Activated CD4-positive, alpha-beta T cell treated with anti-CD3 and anti-CD28 coated beads for 36 hours (primary cell): ENCODE data around the gene SULF2. TPM values are rescaled to one million over a fixed set of nuclear protein-coding genes. Genes with fewer than 3 reads are reported as not detected.
A peak's percentile ranks its signal among the peaks of the same experiment; 100 is the strongest.

Source experiments
- ATAC-seq: fragments of 200-7000 bp; cut with Tn5 transposase; one replicate; pipeline ENCODE4 v1.10.0; 2021; ENCODE audit warnings: mild to moderate bottlenecking, moderate library complexity
- CTCF ChIA-PET: fragments of 350-600 bp; sonication (Branson Sonifier 250); formaldehyde crosslinking; loops from one replicate; lab custom pipeline; 2021; ENCODE audit warnings: antibody characterized with exemption; lab: Charles Lee
- POLR2A ChIA-PET: fragments of 350-600 bp; sonication (Branson Sonifier 250); formaldehyde crosslinking; loops from one replicate; lab custom pipeline; 2021; ENCODE audit warnings: antibody characterized with exemption, inconsistent platforms; lab: Charles Lee
- DNase-seq: peaks from one replicate; pipeline ENCODE4 v3.0.0-alpha.2; 2020
- H3K27ac Mint-ChIP-seq: one replicate; pipeline ENCODE4 v1.8.0; 2021; ENCODE audit warnings: mixed read lengths
- H3K27me3 Mint-ChIP-seq: one replicate; pipeline ENCODE4 v1.8.0; 2021; ENCODE audit warnings: mixed read lengths
- H3K36me3 Mint-ChIP-seq: one replicate; pipeline ENCODE4 v1.8.0; 2021; ENCODE audit warnings: low read depth, mixed read lengths
- H3K4me1 Mint-ChIP-seq: one replicate; pipeline ENCODE4 v1.8.0; 2021; ENCODE audit warnings: mixed read lengths
- H3K4me3 Mint-ChIP-seq: one replicate; pipeline ENCODE4 v1.8.0; 2021; ENCODE audit warnings: mild to moderate bottlenecking, moderate library complexity, mixed read lengths
- H3K9me3 Mint-ChIP-seq: one replicate; pipeline ENCODE4 v1.8.0; 2021; ENCODE audit warnings: low read depth, mixed read lengths
- intact Hi-C, 2 experiments: fragments of 100-400 bp; cut with DNase I in 1 of 2; cut with micrococcal nuclease in 1 of 2; formaldehyde crosslinking; loops; one replicate each; pipeline versions ENCODE4 v1.14.2 to v1.15.1; 2022 to 2024; cut with DNase I, micrococcal nuclease
- total RNA-seq, 2 experiments: library from RNA; stranded (reverse); gene quantifications; one replicate each; pipeline ENCODE4 v1.2.3, GENCODE V29; 2021

Gene SULF2
- total RNA-seq, 2 experiments from 2014 or later = 0.09 TPM; not detected in 1

GRCh38 chr20:47663354-47664067 is 121.8 kb downstream of the SULF2 start:
- intact Hi-C loops = loop anchor here (1.0 to 5.0 kb wide), 2 partner anchors 957 to 959 kb away; no protein-coding TSS in a partner anchor
- Mint-ChIP-seq H3K27ac (no peak overlapping the region), H3K4me3 (no peak overlapping the region), H3K4me1 (peaks cover 6% of the 10 kb centered on the region), H3K36me3 (peaks cover 6% of the 10 kb centered on the region), H3K9me3 (no peaks in the 10 kb centered on the region), H3K27me3 (no peaks in the 10 kb centered on the region)
- ChIA-PET POLR2A (no interaction called here), CTCF (interaction anchor here (0.7 to 1.6 kb wide), 14 partner anchors 11 to 958 kb away, joined by 3 to 8 read pairs (median 3); no protein-coding TSS in a partner anchor)
- peak; percentile 84 for DNase-seq
- ATAC-seq = peak; percentile 85

GRCh38 chr20:47662483-47663353 is 122.6 kb downstream of the SULF2 start:
- ATAC-seq = no peak
- no peak overlapping the region for H3K27ac Mint-ChIP-seq

GRCh38 chr20:47661714-47662113 is 123.6 kb downstream of the SULF2 start:
- ChIA-PET POLR2A (interaction anchor here (1.2 kb wide), 1 partner anchor 11 kb away, joined by 4 read pairs; no protein-coding TSS in a partner anchor), CTCF (interaction anchor here (0.7 to 1.6 kb wide), 4 partner anchors 8 to 456 kb away, joined by 3 to 4 read pairs (median 3); no protein-coding TSS in a partner anchor)
- H3K4me1 Mint-ChIP-seq = peaks cover 6% of the 10 kb centered on the region
- no peak overlapping the region for H3K4me3 Mint-ChIP-seq
- intact Hi-C loops = loop anchor here in 1 of 2 experiments (5.0 kb wide), 1 partner anchor 961 kb away; no protein-coding TSS in a partner anchor
- no peaks in the 10 kb centered on the region for H3K9me3 Mint-ChIP-seq
- no peaks in the 10 kb centered on the region for H3K27me3 Mint-ChIP-seq
- ATAC-seq = no peak
- no peak overlapping the region for H3K27ac Mint-ChIP-seq
- DNase-seq = no peak
- H3K36me3 Mint-ChIP-seq = peaks cover 15% of the 10 kb centered on the region

More at GRCh38 chr20:47662483-47663353, 122.6 kb downstream of the SULF2 start:
- Mint-ChIP-seq H3K4me1 (peaks cover 6% of the 10 kb centered on the region), H3K36me3 (peaks cover 10% of the 10 kb centered on the region), H3K4me3 (no peak overlapping the region), H3K9me3 (no peaks in the 10 kb centered on the region), H3K27me3 (no peaks in the 10 kb centered on the region)
- intact Hi-C loops = loop anchor here (1.0 to 5.0 kb wide), 2 partner anchors 958 to 960 kb away; no protein-coding TSS in a partner anchor
- no peak for DNase-seq
- POLR2A ChIA-PET = no interaction called here
- CTCF ChIA-PET = interaction anchor here (0.7 to 1.6 kb wide), 7 partner anchors 9 to 390 kb away, joined by 3 to 4 read pairs (median 3); no protein-coding TSS in a partner anchor

GRCh38 chr20:47660983-47661700 is 124.1 kb downstream of the SULF2 start:
- Mint-ChIP-seq H3K36me3 (peaks cover 17% of the 10 kb centered on the region), H3K4me1 (peaks cover 6% of the 10 kb centered on the region), H3K27ac (peak overlapping the region; percentile 3), H3K9me3 (no peaks in the 10 kb centered on the region), H3K4me3 (no peak overlapping the region), H3K27me3 (no peaks in the 10 kb centered on the region)
- POLR2A ChIA-PET = interaction anchor here (1.2 kb wide), 1 partner anchor 11 kb away, joined by 4 read pairs; no protein-coding TSS in a partner anchor
- no peak for ATAC-seq
- intact Hi-C loops = loop anchor here in 1 of 2 experiments (5.0 kb wide), 1 partner anchor 961 kb away; no protein-coding TSS in a partner anchor
- DNase-seq = no peak
- CTCF ChIA-PET = interaction anchor here (0.9 to 1.8 kb wide), 6 partner anchors 8 to 961 kb away, joined by 3 to 5 read pairs (median 4); no protein-coding TSS in a partner anchor

GRCh38 chr20:47660602-47660905 is 124.7 kb downstream of the SULF2 start:
- Mint-ChIP-seq H3K36me3 (peaks cover 18% of the 10 kb centered on the region), H3K27ac (peak overlapping the region; percentile 3), H3K9me3 (no peaks in the 10 kb centered on the region), H3K4me3 (no peak overlapping the region), H3K4me1 (peaks cover 6% of the 10 kb centered on the region), H3K27me3 (no peaks in the 10 kb centered on the region)
- CTCF ChIA-PET = interaction anchor here (0.9 to 1.8 kb wide), 5 partner anchors 24 to 961 kb away, joined by 3 to 5 read pairs (median 4); no protein-coding TSS in a partner anchor
- POLR2A ChIA-PET = no interaction called here
- DNase-seq = no peak
- ATAC-seq = no peak
- intact Hi-C loops = loop anchor here in 1 of 2 experiments (5.0 kb wide), 1 partner anchor 962 kb away; no protein-coding TSS in a partner anchor

GRCh38 chr20:47659904-47660601 is 125.2 kb downstream of the SULF2 start:
- H3K4me3 Mint-ChIP-seq = no peak overlapping the region
- ATAC-seq (no peak), DNase-seq (no peak)
- intact Hi-C loops = loop anchor here in 1 of 2 experiments (5.0 kb wide), 1 partner anchor 962 kb away; no protein-coding TSS in a partner anchor
- peaks cover 6% of the 10 kb centered on the region for H3K4me1 Mint-ChIP-seq
- CTCF ChIA-PET = interaction anchor here (0.6 to 1.8 kb wide), 6 partner anchors 23 to 962 kb away, joined by 3 to 5 read pairs (median 4); no protein-coding TSS in a partner anchor
- no peaks in the 10 kb centered on the region for H3K9me3 Mint-ChIP-seq
- H3K27ac Mint-ChIP-seq = no peak overlapping the region
- POLR2A ChIA-PET = no interaction called here
- peaks cover 21% of the 10 kb centered on the region for H3K36me3 Mint-ChIP-seq
- H3K27me3 Mint-ChIP-seq = no peaks in the 10 kb centered on the region

- Mint-ChIP-seq H3K27ac (no peak overlapping the region), H3K9me3 (no peaks in the 10 kb centered on the region), H3K36me3 (peaks cover 48% of the 10 kb centered on the region), H3K27me3 (no peaks in the 10 kb centered on the region), H3K4me1 (no peaks in the 10 kb centered on the region), H3K4me3 (no peak overlapping the region)
- intact Hi-C loops = no loop called here
- no peak for DNase-seq
- CTCF ChIA-PET = interaction anchor here (0.7 kb wide), 1 partner anchor 779 kb away, joined by 3 read pairs; no protein-coding TSS in a partner anchor
- POLR2A ChIA-PET = no interaction called here
- ATAC-seq = no peak
These were observed 129.0 kb downstream of the SULF2 start for GRCh38 chr20:47656318-47656717.

- CTCF ChIA-PET = no interaction called here
- POLR2A ChIA-PET = no interaction called here
- no peak overlapping the region for H3K4me3 Mint-ChIP-seq
- ATAC-seq = no peak
- H3K36me3 Mint-ChIP-seq = peaks cover 49% of the 10 kb centered on the region
- no peaks in the 10 kb centered on the region for H3K4me1 Mint-ChIP-seq
- no peaks in the 10 kb centered on the region for H3K27me3 Mint-ChIP-seq
- peak overlapping the region; percentile 23 for H3K27ac Mint-ChIP-seq
- no peak for DNase-seq
- intact Hi-C loops = no loop called here
- H3K9me3 Mint-ChIP-seq = no peaks in the 10 kb centered on the region
These were observed 129.6 kb downstream of the SULF2 start for GRCh38 chr20:47655635-47656034.

GRCh38 chr20:47654370-47654769 is 130.9 kb downstream of the SULF2 start:
- ATAC-seq (no peak), DNase-seq (no peak)
- H3K36me3 Mint-ChIP-seq = peaks cover 56% of the 10 kb centered on the region
- H3K4me1 Mint-ChIP-seq = no peaks in the 10 kb centered on the region
- ChIA-PET POLR2A (no interaction called here), CTCF (no interaction called here)
- H3K4me3 Mint-ChIP-seq = no peak overlapping the region
- H3K9me3 Mint-ChIP-seq = no peaks in the 10 kb centered on the region
- intact Hi-C loops = no loop called here
- no peaks in the 10 kb centered on the region for H3K27me3 Mint-ChIP-seq
- peak overlapping the region; percentile 14 for H3K27ac Mint-ChIP-seq

GRCh38 chr20:47653869-47654268 is 131.4 kb downstream of the SULF2 start:
- no peaks in the 10 kb centered on the region for H3K9me3 Mint-ChIP-seq
- H3K4me3 Mint-ChIP-seq = no peak overlapping the region
- ChIA-PET POLR2A (no interaction called here), CTCF (interaction anchor here (0.6 to 1.4 kb wide), 3 partner anchors 8 to 421 kb away, joined by 3 to 4 read pairs (median 3); no protein-coding TSS in a partner anchor)
- ATAC-seq (no peak), DNase-seq (no peak)
- no peak overlapping the region for H3K27ac Mint-ChIP-seq
- no peaks in the 10 kb centered on the region for H3K27me3 Mint-ChIP-seq
- intact Hi-C loops = no loop called here
- no peaks in the 10 kb centered on the region for H3K4me1 Mint-ChIP-seq
- peaks cover 60% of the 10 kb centered on the region for H3K36me3 Mint-ChIP-seq
